Activated CD8-positive, alpha-beta memory T cell treated with anti-CD3 and anti-CD28 coated beads for 48 hours (primary cell): Measurements from ENCODE around the gene SGMS2.
"Not testable (repeated sequence)": the region's sequence is repeated elsewhere in the genome, so short reads cannot be mapped to it uniquely, and the experiment has no call there.

Experiments used
- DNase-seq, 3 experiments: peaks; one replicate each; pipeline ENCODE4 v3.0.0-alpha.2; 2020; ENCODE audit warnings: low read depth in 2 of 3, low spot score in 2 of 3

The SGMS2 gene

DNA sequence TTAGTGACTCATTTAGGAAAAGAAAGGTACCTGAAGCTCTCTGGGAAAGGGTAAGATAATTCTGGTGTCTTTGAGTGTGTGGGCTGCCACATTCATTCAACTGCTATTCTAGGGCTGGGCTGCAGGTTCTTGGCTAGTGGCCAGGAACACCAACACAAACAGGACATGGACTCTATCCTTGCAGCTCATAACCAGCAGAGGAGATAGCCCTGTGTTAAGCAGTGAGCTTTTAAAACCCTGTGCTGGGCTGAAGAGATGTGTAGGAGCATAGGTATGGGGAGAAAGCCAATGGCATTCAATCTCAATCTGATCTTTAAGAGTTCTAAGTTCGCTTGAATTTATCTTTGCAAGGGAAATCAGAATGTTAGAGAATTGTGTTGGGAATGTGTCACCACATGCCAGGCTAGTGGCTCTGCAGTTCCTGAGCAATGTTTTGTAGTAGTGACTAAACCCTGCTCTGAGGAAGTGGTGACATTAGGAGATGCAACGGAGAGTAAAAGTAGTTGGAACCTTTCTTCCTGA, 39.2 kb downstream of the SGMS2 start:
- DNase-seq, result no peak

DNA sequence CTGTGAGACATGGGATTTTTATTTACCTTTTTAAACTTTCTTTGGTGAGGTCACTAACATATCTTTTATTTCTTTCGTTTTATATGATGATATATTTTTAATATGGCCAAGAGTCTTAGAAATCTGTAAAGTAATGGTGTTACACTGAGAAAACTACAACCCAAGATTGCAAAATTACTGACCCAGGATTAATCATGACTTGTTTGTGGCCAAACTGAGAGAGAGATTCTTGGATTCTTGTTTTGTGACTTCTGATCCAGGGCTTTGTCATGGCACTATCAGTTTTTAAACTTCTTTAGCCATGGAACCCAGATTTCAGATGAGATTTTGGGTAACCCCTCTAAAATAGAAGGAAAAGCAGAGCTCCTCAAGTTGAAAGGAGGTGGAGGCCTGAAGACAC, 42.0 kb downstream of the SGMS2 start:
- no peak for DNase-seq

DNA sequence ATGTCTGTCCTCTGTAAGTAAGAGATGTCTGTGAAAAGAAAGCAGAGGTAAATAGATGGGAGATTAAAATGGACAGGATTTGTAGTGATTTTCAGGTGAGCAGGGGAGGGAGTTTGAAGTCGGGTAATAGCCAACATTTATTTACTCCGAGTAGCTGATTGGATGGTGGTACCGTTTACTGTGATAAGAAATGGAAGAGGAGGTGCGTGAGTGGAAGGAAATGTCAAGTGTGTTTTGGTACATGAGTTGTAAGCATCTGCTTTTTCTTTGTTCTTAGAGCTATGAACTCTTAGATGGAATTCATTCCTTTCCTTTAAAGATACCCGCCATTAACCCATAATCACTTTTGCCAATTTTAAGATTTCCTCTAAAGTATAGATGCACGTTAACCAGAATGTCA, 45.5 kb downstream of the SGMS2 start:
- no peak for DNase-seq

DNA sequence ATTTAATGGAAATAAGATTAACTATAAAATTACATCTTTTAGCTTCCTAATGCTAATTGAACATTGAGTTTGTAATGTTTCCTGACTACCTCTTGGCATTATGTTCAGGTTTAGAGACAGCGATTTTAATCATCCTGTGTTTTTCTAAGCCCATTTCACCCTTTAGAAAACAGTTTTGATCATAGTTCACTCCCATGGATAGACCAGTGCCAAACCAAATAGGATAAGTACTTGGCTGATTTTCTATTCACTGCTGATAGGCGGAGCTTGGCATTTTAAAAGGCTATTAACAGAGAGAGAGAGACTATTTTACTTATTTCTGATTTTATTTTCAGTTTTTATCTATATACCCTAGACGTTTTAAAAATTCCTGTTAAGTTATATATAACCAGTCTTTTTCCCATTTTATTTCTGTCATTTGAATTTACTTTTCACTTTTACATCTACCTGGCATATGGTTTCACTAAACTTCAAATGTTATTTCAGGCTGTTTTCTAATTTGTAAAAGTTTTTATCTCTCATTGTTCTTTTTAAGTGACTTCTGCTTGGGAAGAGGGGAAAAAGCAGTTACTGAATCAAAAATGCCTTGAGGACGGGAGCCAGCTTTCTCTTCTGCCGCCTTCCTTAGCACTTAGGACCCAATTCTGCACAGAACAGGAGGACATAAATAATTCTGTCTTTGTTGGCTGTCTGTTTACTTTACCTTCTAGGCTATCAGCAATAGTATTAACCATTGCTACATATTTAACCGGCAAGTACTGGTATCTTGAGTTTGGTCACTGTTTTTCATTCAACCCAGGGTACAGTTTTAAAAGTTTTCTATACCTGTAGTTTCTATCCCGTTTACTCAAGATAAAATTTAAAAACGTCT, 46.4 kb downstream of the SGMS2 start:
- DNase-seq, result no peak

DNA sequence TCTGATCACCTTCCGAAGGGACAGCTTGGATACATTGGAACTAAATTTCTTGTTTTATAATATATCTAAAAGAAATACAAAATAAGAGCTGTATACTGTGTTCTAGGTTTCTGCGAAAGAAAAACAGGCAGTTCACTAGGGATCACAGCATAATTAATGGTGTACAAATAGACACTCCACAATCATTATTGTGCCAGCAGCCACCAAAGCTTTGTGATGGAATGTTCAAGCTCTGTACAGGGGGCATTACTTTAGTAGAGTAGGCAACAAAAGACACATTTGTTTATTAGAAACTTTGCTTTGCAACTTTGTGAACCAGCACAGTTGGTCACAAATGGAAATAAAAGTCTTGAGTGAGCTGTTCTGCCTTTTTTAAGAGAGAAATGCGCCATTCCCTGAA, 49.3 kb downstream of the SGMS2 start:
- DNase-seq, result no peak

DNA sequence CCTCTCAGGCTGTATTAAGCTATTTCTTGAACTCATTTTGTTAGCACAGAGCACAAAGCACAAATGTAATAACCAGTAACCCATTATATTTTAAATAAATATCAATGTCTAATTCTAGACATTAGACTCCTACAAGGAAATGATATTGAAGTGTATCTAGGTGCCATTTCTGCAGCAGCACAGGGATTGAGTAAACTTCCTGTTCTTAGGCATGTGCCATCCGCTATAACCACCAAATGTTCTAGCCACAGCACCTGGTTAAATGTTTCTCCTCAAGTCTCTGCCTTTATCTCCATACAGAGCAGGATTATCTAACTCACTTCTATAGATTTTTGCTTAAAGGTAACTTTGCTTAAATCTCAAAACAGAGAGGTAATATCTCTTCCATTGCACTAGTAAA, 51.4 kb downstream of the SGMS2 start:
- DNase-seq, result no peak

DNA sequence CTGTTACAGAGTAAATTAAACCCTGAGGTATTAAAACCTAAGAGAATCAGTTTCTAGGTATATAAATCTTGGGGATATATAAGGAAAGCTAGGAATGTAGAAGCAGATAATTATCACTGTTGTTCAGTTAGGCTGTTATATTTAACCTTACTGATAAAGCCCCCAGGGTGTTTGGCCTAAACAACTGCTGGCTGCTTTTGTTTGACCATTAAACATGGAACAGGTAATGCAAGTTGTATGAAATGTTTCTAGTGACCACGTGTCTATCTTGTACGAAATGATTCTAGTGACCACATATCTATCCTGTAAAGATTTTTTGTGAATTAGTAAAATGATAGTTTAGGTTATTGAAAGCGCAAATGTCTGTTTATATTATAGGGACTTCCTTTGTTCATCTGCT, 52.6 kb downstream of the SGMS2 start:
- DNase-seq, result no peak

DNA sequence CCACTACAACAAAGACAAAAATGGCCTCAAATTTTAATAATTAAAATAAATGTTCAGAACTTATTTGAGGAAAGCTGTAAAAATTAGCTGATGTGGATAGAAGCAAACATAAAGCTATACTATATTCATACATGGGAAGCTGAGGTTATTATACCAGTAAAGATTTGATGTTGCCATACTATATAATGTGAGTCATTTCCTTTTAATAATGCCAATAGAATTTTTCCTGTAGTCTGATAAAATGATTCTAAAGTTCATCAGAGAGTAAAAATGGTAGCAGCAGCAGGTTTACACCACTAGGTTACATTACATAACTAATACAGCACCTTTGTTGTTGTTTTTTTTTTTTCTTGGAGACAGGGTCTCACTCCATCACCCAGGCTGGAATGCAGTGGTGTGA, 61.1 kb downstream of the SGMS2 start:
- no peak for DNase-seq

DNA sequence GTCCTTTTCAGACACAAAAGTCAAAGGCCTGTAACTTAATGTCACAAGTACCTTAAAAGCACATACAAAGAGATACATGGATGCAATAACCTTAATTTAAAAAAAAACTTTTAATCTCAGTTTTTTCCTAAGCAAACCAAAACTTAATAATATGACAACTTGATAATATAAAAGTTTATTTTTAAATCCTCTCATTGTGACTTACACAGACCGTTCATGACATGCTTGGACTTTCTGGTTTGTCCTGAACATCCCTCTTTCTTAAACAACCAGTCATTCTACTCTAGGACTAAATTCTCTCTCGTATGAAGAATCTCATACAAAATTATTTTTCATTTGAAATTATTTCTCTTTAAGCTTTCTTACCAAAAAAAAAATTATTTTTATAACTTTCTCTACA, 63.5 kb downstream of the SGMS2 start:
- no peak for DNase-seq

DNA sequence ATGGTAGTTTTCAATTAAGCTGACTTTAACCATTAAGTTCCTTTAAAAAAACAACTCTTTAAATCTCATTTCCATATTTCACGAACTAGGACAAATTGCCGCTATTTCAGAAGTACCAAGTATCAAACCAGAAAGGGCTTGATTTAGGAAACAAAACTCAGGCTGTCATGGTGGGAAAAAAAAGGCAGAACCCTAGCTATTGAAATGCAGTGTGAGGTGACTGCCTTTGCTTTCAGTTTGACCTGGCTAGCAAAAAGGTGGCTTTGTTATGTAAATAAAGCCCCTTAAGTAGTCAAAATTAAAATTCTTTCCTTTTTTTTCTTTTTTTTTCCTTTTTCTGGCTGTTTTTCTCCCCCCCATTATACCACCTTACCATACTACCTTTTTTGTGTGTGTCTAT, 66.0 kb downstream of the SGMS2 start:
- no peak for DNase-seq

DNA sequence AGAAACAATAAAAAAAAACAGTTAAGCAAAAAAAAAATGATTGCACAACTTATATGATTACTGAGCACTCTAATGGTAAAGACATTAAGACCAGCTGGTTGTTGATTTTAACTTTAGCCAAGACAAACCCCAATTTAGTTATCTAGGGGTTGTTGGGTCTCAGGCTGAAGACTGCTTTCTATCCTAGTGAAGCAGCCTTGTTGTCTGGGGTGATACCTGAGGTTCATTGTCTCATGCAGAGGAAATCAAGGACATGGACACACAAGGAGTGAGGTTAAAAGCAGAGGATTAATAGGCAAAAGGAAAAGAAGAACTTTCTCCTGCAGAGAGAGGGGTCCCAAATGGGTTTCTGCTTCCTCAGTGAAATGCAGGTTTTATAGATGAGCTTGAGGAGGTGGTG, 66.6 kb downstream of the SGMS2 start:
- DNase-seq, result no peak

DNA sequence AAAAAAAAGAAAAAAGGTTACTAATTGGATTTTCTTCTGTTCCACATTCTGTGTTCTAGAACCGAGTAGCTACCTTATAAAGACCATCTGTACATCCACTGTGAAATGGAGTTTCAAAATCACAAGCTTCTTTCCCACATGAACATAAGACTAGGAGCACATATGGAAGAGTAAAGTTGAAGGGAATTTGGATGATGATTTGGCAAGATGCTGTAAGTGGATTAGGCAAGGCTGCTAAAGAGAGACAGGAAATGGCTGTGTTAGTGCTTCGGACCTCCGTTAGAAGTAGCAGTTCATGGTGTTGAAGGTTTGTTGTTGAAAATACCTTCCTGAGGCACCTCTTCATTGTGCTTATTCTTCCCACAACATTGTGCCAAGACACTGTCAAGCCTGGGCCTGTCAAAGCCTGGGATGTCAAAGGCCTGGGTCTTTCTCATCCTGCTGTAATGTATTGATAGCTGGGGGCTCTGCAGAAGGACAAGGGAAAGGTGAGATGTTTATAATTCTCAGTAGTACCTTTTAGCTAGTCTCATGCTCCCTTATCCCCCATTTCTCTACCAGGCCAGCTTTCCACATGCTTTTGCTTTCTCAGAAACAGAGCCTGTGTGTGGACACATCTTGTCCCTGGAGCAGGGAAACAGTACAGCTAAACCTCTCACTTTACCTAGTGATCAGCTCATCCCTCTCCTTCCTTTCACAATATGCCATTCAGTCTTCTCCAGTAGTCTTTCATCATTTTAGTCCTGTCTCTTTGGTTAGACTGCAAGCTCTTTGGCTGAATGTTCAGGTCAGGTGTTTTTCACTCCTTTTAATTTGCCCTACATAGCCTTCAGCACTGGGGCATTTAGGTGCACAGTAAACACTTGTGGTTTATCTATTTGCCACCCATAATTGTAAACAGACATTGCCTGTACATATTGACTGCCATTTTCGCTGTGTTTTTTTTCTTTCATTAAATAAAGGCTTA, 68.7 kb downstream of the SGMS2 start:
- DNase-seq, result no peak

DNA sequence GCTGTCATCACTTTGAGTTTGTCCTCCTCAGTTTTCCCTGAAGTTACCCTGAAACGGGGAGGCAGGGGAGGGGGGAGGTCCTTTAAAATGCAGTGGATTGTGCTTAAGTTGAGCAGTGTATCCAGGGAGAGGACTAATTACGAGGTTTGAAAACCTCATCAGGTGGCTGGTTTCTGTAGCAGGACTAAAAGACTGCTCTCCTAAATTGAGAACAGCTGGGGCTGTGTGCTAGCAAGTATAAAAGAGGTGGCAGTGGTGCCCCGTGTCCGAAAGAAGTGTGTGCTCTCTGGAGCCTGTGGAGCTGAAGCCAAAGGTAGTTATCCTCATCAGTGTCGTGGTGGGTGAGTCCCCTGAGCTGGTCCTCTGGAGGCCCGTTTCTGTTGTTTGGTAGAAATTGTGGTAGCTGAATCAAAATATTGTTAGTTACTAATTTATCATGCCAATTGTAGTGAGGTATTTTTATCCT, 69.4 kb downstream of the SGMS2 start:
- no peak for DNase-seq

DNA sequence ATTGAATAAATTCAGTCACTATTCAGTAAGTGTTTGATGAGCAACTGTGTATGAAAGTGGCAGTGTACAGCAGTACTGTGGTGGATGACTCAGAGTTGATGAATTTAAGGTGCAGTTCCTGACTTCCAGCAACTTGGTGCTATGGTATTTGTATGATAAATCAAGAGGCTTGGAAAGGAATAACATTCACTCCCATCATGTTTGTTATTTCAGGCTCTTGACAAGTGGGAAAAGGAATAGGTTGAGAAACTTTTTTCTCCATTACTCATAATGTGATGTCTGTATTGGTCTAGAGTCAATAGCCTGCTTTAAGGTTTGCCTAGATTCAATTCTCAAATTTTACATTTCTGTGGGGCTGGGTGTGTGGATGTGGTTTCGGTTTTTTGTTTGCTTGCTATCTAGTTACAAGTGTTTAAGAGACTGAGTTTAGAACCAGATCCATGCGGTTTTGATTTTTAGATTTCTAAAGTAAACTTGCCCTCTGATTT, 71.5 kb downstream of the SGMS2 start:
- DNase-seq, result no peak

DNA sequence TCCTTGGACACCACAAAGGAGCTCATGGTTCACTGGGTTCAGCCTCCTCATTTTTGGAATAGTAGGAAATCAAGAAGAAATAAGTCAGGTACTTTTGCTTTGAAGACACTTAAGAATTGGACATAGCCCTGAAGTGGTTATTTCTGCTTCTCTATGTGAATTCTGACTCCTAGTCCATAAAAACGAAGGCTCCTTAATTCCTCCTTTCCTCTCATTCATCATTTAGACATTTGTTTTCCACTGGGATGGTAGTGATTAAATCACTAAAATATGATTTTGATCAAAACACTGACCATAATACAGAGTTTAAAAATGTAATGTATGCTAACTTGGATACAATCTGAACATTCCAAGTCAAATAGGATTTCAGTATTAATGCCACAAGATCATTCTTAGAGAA, 71.9 kb downstream of the SGMS2 start:
- no peak for DNase-seq

DNA sequence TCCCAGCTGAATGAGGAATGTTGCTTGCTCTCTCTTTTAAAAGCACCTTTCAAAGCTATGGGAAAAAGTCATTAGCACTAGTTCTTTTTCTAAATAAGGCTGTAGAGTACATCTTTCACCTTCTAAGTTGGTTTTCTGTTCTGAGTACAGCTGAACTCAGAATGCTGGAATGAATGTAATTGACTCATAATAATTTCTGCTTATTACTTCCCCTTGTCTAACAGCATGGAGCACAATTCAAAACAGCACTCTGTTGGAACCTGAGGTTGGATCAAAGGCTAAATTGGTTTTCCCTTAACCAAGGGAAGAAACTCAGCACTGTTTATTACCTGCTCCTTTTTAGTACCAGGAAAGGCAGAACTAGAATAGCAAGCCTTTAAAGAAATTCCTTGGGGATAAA, 73.1 kb downstream of the SGMS2 start:
- no peak for DNase-seq

DNA sequence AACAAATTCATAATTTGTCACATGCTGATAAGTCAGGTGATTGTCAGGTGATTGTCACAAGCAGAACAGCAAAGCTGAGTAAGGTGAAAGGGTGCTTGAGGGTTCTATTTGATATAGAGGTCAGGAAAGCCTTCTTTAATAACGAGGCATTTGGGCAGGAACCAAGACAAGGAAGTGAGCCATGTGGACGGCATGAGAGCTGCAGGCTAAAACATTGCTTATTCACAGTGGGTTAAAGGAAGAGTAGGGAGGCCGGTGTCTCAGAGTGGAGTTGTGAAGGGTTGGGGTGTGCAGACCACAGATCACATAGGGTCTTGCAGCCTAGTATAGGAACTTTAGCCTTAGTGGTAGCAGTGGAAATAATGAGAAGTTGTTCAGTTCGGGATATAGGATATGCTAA, 75.3 kb downstream of the SGMS2 start:
- no peak for DNase-seq

DNA sequence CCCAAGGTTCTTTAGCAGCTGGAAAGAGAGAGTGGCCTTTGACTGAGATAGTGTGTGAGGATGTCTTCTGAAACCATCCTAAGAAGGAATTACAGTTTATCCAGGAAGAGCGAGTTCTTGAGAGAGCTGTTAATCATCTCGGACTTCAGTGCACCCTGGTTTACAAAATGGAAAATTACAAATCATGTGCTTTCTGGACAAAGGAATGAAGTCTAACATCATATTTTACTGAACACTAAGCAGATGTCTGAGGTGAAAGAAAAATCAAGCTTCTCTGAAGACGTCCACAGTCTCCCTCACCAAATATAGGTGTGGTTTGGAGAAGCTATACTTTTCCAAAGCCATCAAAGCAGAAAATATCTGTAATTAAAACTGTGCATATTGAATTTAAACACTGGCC, 75.8 kb downstream of the SGMS2 start:
- DNase-seq, result no peak

DNA sequence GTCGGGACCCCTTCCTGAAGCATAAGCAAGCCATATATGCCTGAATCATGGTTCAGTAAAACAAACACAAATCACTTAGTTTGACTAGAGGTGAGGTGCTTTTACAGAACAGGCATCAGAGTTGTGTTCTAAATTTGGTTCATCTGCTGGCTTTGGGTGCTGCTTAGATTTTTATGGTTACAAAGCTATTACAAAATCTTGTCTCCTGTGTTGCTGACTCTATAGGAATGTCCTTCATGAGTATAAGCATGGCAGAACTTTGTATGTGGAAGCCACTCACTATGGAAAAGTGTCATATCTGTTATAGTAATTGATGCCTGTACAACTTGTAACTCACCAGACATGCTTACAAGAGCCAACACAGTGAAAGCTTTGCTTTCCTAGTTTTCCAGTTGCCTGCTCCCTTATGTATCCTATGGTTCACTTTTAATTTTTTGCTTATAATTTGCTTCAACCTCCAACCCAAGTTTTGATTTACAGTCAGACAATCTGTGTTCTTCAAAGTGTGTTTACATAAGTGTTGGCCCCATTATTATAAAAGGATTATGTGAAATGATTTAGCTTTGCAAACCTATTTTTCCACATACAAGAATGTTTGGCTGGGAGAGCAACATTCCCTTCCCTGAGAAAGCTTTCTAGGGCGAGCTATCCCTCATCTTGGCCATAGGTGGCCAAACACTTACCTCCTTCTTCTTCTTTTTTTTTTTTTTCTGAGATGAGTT, 76.6 kb downstream of the SGMS2 start:
- no peak for DNase-seq

DNA sequence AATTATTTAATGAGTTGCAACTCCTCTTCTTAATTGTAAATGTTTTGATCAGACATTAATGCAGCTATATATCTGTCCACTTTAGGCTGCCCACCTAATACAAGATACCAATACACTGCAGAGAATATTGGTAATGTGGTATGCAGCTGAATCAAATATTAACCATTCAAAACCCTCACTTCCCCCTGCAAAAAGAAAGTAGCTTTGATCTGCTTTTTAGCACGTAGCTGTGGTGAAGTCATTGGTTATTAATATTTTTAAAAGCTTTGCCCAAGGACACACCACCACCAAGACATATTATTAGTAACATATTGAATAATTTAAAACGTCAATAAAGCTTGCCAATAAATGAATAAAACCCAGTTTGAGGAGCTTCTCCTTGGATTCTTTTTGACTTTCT, 78.0 kb downstream of the SGMS2 start:
- DNase-seq, result no peak

DNA sequence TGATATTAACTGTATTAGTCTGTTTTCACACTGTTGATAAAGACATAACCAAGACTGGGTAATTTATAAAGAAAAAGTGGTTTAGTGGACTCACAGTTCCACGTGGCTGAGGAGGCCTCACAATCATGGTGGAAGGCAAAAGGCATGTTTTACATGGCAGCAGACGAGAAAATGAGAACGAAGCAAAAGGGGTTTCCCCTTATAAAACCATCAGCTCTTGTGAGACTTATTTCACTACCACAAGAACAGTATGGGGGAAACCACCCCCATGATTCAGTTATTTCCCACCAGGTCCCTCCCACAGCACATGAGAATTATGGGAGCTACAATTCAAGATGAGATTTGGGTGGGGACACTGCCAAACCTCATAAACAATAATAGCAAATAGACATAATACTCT, 80.3 kb downstream of the SGMS2 start:
- DNase-seq, result not testable (repeated sequence)
